HG03280 (cell line): Measurements from ENCODE around the gene CDY2B.
"Not testable (repeated sequence)": the region's sequence is repeated elsewhere in the genome, so short reads cannot be mapped to it uniquely, and the experiment has no call there.

Source experiments
- ATAC-seq: cut with Tn5 transposase; IDR thresholded peaks from one replicate; pipeline ENCODE4 v1.9.1; 2021; ENCODE audit warnings: mild to moderate bottlenecking, moderate library complexity; ENCODE audit not compliant: unreplicated experiment

CDY2B gene, protein sequence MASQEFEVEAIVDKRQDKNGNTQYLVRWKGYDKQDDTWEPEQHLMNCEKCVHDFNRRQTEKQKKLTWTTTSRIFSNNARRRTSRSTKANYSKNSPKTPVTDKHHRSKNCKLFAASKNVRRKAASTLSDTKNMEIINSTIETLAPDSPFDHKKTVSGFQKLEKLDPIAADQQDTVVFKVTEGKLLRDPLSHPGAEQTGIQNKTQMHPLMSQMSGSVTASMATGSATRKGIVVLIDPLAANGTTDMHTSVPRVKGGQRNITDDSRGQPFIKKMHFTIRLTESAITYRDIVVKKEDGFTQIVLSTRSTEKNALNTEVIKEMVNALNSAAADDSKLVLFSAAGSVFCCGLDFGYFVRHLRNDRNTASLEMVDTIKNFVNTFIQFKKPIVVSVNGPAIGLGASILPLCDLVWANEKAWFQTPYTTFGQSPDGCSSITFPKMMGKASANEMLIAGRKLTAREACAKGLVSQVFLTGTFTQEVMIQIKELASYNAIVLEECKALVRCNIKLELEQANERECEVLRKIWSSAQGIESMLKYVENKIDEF

DNA sequence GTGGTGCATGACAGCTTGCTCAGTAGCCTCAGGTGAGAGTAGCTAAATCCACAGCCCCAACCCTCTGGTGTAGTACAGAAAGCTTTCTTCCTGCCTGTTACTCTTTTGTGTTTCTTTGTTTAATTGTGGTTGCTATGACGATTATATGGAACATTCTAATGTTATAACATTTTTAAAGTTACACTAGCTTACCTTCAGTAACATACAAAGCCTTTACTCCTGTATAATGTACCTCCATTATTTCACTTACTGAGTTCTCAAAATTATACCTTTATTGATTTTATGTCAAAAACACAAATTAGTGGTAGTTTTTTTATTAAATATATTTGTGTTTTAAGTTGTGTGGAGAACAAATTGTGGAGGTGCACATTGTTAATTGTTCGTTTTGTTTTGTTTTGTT is at the start of gene CDY2B:
Gene CDY2B, minus strand, starts transcription at position 101 of the 400 bp plus-strand sequence. CDS start 328 bp downstream, outside the sequence.
- ATAC-seq: not testable (repeated sequence)

GRCh38 chrY:17908009-17908408 is 28.0 kb upstream of the CDY2B start:
- ATAC-seq: not testable (repeated sequence)

DNA sequence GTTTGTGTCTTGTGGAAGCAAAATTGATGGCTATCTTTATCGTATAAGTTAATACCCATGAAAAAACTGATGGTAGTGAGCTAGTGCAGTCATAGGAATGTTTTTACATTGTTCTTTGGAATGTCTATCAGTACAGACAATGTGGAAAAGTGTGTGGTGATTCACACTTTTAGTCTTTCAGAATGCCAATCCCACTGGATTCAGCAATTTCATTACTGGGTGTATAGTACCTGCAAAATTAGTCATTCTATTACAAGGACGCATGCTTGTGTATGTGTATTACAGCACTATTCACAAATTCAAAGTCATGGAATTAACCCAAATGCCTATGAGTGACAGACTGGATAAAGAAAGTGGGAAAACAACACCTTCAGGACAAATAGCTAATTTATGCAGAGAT is 27.3 kb upstream of the CDY2B start:
- ATAC-seq: not testable (repeated sequence)

DNA sequence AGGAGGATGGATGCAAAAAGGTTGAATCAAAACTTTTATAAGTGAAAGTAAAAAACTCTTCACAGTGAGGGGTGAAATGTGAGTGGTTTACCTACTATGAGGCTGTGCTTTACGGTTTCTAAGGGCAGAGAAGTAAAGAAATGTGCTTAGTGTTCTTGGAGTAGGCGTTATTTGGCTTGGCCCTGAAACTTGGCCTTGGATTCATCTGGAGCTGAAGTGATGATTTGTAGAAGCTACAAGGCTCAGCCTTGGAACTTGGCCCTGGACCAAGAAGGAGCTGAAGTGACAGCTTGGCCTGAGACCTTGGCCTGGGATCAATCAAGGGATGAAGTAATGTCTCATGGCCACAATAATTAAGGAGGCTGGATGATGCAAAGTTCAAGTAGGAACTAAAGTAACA is 1.7 kb upstream of the CDY2B start:
- ATAC-seq: not testable (repeated sequence)

DNA sequence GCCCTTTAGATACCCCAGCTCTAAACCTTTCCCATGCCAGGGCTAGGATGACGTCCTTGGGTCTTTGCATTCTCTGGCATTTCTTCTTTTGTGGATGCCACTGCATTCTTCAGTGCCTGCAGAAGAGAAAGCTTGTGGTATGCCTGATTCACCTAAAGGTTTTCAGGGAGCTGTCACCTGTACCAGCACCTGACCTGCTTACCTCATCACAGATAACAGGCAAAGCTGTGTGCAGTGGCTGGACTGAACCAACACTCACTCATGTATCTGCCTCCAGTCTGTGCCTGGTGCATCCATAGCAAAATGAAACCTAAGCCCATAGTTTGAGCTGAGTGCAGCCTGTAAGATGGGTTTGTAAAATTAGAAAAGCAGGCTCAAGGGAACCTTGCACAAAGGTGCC is 3.3 kb downstream of the CDY2B start:
- ATAC-seq: not testable (repeated sequence)

DNA sequence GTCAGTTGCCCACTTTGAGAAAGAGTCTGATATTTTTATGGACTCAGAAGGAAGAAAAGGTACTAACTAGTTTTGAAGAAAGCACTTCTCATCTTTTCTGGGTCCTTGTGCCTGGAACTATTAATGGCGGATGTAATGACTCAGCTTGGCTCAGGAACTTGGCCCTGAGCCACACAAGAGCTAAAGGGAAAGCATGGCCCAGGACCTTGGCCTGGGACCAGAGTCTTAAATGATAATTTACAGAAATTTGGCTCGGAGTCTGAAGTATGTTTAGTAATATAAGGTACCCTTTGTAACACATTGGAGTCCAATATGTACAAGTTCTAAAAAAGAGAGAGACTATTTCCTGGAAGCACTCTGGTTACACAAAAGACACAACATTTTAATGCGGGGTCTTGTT is 4.6 kb downstream of the CDY2B start:
- not testable (repeated sequence) for ATAC-seq

GRCh38 chrY:17871194-17871903 is 8.7 kb downstream of the CDY2B start:
- not testable (repeated sequence) for ATAC-seq

DNA sequence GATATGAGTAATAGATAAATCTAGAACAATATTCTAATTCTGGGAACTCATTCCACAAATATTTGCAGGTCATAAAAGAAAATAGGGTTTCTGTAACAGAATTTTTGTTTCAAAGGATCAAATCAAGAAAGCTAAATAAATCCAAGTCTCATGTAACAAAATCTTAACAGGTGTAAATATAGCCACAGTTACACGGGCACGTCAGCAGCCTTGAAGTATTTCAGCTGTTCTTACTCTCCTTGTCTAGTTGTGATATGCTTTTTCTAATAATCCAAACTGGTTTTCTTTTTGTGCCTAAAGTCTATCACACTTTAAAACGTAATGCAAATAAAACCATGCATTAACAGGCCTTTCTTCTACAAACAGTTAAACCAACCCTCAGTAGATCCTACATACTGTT is 9.3 kb downstream of the CDY2B start:
- ATAC-seq: not testable (repeated sequence)

DNA sequence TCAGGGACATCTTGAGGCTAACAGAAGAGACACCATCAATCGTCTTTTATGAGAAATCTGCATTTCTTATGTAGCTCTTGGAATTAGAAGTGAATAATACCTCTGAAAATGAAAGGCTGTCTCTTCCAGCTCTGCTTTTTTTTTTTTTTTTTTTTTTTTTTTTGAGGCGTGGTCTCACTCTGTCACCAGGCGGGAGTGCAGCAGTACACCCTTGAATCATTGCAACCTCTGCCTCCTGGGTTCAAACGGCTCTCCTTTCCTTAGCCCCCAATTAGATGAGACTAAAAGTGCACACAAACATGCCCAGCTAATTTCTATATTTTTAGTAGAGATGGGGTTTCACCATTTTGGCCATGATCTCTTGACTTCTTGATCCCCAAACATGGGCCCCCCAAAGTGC is 12.2 kb downstream of the CDY2B start:
- not testable (repeated sequence) for ATAC-seq

- not testable (repeated sequence) for ATAC-seq
Measured at GRCh38 chrY:17860634-17861033, 19.4 kb downstream of the CDY2B start.

GRCh38 chrY:17856963-17857848 is 22.8 kb downstream of the CDY2B start:
- ATAC-seq: not testable (repeated sequence)

GRCh38 chrY:17856508-17856907 is 23.5 kb downstream of the CDY2B start:
- ATAC-seq: not testable (repeated sequence)

- ATAC-seq: not testable (repeated sequence)
Measured at GRCh38 chrY:17849131-17849530, 30.9 kb downstream of the CDY2B start.

GRCh38 chrY:17832149-17832548 is 47.9 kb downstream of the CDY2B start:
- ATAC-seq: not testable (repeated sequence)
